ENCODE results near the gene FARP1.

Gene FARP1

DNA sequence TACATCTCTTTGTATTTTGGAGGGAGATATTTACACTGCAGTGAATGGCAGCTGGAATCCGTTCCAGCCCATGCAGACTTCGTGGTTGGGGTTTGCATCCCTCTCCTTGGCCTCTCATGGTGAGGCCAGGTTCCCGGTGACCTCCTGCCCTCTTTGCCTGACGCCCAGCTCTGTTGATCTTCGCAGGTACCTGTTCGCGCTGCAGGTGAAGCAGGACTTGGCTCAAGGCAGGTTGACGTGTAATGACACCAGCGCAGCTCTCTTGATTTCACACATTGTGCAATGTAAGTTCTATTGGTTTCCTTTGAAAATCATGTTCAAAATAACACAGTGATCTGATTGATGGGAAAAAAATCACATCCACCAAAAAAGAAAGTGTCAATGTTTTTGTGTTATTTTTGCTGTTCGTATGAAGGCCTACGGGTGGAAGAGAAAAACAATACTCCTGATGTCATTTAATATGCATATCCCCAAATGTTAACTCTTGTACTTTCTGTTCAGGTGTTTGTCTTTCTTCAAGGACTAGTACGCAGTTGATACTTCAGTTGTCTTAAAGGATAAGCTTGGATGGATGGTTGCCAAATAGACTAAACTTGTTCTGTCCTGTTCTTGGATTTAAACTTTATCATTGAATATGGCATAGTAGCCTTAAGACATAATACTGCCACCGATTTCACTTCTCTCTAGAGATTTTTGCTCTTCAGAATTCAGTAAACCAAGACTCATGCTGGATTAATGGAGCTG is 234.9 kb downstream of the FARP1 start:
- in situ Hi-C loops (cut with HindIII; ENCODE audit: low sequenced_read_pairs): no loop called here
- no peak overlapping the region for H3K4me3 ChIP-seq (ENCODE audit: low read depth, low read length)
- DNase-seq (ENCODE audit: low read depth): no peak
- TF ChIP-seq, protein P1, sequence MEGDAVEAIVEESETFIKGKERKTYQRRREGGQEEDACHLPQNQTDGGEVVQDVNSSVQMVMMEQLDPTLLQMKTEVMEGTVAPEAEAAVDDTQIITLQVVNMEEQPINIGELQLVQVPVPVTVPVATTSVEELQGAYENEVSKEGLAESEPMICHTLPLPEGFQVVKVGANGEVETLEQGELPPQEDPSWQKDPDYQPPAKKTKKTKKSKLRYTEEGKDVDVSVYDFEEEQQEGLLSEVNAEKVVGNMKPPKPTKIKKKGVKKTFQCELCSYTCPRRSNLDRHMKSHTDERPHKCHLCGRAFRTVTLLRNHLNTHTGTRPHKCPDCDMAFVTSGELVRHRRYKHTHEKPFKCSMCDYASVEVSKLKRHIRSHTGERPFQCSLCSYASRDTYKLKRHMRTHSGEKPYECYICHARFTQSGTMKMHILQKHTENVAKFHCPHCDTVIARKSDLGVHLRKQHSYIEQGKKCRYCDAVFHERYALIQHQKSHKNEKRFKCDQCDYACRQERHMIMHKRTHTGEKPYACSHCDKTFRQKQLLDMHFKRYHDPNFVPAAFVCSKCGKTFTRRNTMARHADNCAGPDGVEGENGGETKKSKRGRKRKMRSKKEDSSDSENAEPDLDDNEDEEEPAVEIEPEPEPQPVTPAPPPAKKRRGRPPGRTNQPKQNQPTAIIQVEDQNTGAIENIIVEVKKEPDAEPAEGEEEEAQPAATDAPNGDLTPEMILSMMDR (IDR thresholded peaks at IDR 0.05; ENCODE audit: low read depth, low read length, missing control alignments): no peak

GRCh38 chr13:98384739-98385138 is 241.8 kb downstream of the FARP1 start:
- TF ChIP-seq, protein P1 (IDR thresholded peaks at IDR 0.05; ENCODE audit: low read depth, low read length, missing control alignments): no peak
- in situ Hi-C loops (cut with HindIII; ENCODE audit: low sequenced_read_pairs): no loop called here
- peak; percentile 86 for DNase-seq (ENCODE audit: low read depth)
- H3K4me3 ChIP-seq (ENCODE audit: low read depth, low read length): no peak overlapping the region

- in situ Hi-C loops (cut with HindIII; ENCODE audit: low sequenced_read_pairs): no loop called here
- TF ChIP-seq, protein P1 (IDR thresholded peaks at IDR 0.05; ENCODE audit: low read depth, low read length, missing control alignments): no peak
- H3K4me3 ChIP-seq (ENCODE audit: low read depth, low read length): no peak overlapping the region
- no peak for DNase-seq (ENCODE audit: low read depth)
Measured at GRCh38 chr13:98385606-98386005, 242.7 kb downstream of the FARP1 start.

GRCh38 chr13:98386637-98387036 is 243.7 kb downstream of the FARP1 start:
- TF ChIP-seq, protein P1 (IDR thresholded peaks at IDR 0.05; ENCODE audit: low read depth, low read length, missing control alignments): no peak

DNA sequence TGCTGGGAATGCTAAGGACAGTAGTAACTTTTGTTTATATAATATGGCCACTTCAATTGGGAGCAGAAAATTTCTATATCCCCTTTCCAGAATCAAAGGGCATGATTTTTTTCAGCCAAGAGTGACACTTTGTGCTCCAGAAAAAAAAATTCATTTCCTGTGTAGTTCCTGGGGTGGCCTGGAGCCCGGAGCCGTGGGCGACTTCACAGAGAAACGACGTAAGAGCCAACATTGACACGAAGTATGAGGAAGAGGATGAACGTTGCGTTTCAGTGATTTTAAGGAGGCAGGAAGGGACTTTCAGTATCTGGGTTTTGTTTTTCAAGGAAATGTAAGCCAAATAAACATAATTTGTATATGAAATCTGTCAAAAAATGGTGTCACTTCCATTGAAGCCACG is 246.4 kb downstream of the FARP1 start:
- H3K4me3 ChIP-seq (ENCODE audit: low read depth, low read length): no peak overlapping the region
- DNase-seq (ENCODE audit: low read depth): no peak
- in situ Hi-C loops (cut with HindIII; ENCODE audit: low sequenced_read_pairs): no loop called here
- TF ChIP-seq, protein P1 (IDR thresholded peaks at IDR 0.05; ENCODE audit: low read depth, low read length, missing control alignments): no peak

More at GRCh38 chr13:98386637-98387036, 243.7 kb downstream of the FARP1 start:
- no peak overlapping the region for H3K4me3 ChIP-seq (ENCODE audit: low read depth, low read length)
- DNase-seq (ENCODE audit: low read depth): no peak
- in situ Hi-C loops (cut with HindIII; ENCODE audit: low sequenced_read_pairs): no loop called here

- in situ Hi-C loops (cut with HindIII; ENCODE audit: low sequenced_read_pairs): no loop called here
- TF ChIP-seq, protein P1 (IDR thresholded peaks at IDR 0.05; ENCODE audit: low read depth, low read length, missing control alignments): no peak
- H3K4me3 ChIP-seq (ENCODE audit: low read depth, low read length): no peak overlapping the region
- no peak for DNase-seq (ENCODE audit: low read depth)
Measured at GRCh38 chr13:98390086-98390715, 247.3 kb downstream of the FARP1 start.
